Osteoblast (primary cell): ENCODE data around the gene EXOC3. TPM values are rescaled to one million over a fixed set of nuclear protein-coding genes. Genes with fewer than 3 reads are reported as not detected.
A peak's percentile ranks its signal among the peaks of the same experiment; 100 is the strongest.

Source experiments
- DNase-seq: peaks from one replicate; pipeline ENCODE4 v3.0.0; 2011; ENCODE audit warnings: low spot score, mixed read lengths; ENCODE audit not compliant: insufficient read length; ENCODE audit errors: missing footprints
- H2AFZ ChIP-seq: 2 replicates; pipeline ENCODE4 v1.6.0; 2011; ENCODE audit warnings: mild to moderate bottlenecking, low read length
- H3K27ac ChIP-seq: 2 replicates; pipeline ENCODE4 v1.5.1; 2011; ENCODE audit warnings: mild to moderate bottlenecking, low read depth, low read length, moderate library complexity
- H3K27me3 ChIP-seq: 2 replicates; pipeline ENCODE4 v1.6.0; 2012; ENCODE audit warnings: mild to moderate bottlenecking, control low read depth, inconsistent platforms, low read length, moderate library complexity; ENCODE audit not compliant: insufficient read depth
- H3K36me3 ChIP-seq: 2 replicates; pipeline ENCODE4 v1.5.1; 2011; ENCODE audit warnings: mild to moderate bottlenecking, low read length, control low read depth, moderate library complexity; ENCODE audit not compliant: insufficient read depth
- H3K4me1 ChIP-seq: 2 replicates; pipeline ENCODE4 v1.5.1; 2011; ENCODE audit warnings: mild to moderate bottlenecking, low read length, control low read depth, moderate library complexity; ENCODE audit not compliant: insufficient read depth
- H3K4me2 ChIP-seq: 2 replicates; pipeline ENCODE4 v1.6.0; 2011; ENCODE audit warnings: mild to moderate bottlenecking, low read length; ENCODE audit not compliant: insufficient read depth
- H3K4me3 ChIP-seq: fragments of 200-600 bp; sonication (generic); 3 replicates; pipeline ENCODE4 v1.5.1; 2012; ENCODE audit warnings: mild to moderate bottlenecking, low read length, inconsistent platforms; ENCODE audit not compliant: insufficient read depth
- H3K79me2 ChIP-seq: 2 replicates; pipeline ENCODE4 v1.6.0; 2012; ENCODE audit warnings: mild to moderate bottlenecking, low read length, control low read depth, inconsistent platforms; ENCODE audit not compliant: insufficient read depth
- H3K9me3 ChIP-seq: 2 replicates; pipeline ENCODE4 v1.5.1; 2011; ENCODE audit warnings: low read depth, low read length, control low read depth
- H4K20me1 ChIP-seq: 2 replicates; pipeline ENCODE4 v1.6.0; 2012; ENCODE audit warnings: mild to moderate bottlenecking, low read length, control low read depth; ENCODE audit not compliant: insufficient read depth
- CTCF ChIP-seq: IDR thresholded peaks from 2 replicates; pipeline ENCODE4 v1.5.1; 2011; ENCODE audit warnings: mild to moderate bottlenecking, low read depth, low read length, moderate library complexity; ENCODE audit errors: extremely low read depth
- total RNA-seq: library from RNA; depleted of rRNA; stranded (reverse); fragments of >200 nt; gene quantifications from 2 replicates; pipeline ENCODE4 v1.2.3, GENCODE V29; 2012

The EXOC3 gene
- total RNA-seq, 1 donor, result 49.2 TPM

- peaks cover 68% of the 10 kb centered on the region for H3K36me3 ChIP-seq
Observed at GRCh38 chr5:448061-448765, 5.2 kb downstream of the EXOC3 start.

GRCh38 chr5:448766-449090, 5.8 kb downstream of the EXOC3 start:
- peaks cover 5% of the 10 kb centered on the region for H3K4me1 ChIP-seq
- no peak overlapping the region for H3K4me3 ChIP-seq
- peaks cover 73% of the 10 kb centered on the region for H3K36me3 ChIP-seq
- peaks cover 65% of the 10 kb centered on the region for H3K79me2 ChIP-seq
- H2AFZ ChIP-seq, result no peak overlapping the region
- H3K4me2 ChIP-seq, result no peak overlapping the region
- H3K27ac ChIP-seq, result no peak overlapping the region
- no peaks in the 10 kb centered on the region for H3K27me3 ChIP-seq
- DNase-seq, result no peak
- H4K20me1 ChIP-seq, result peaks cover 42% of the 10 kb centered on the region
- no peaks in the 10 kb centered on the region for H3K9me3 ChIP-seq
- TF ChIP-seq CTCF, result no peak

More at GRCh38 chr5:448061-448765, 5.2 kb downstream of the EXOC3 start:
- no peak for TF ChIP-seq CTCF
- Histone ChIP-seq H3K4me2 (no peak overlapping the region), H3K27ac (no peak overlapping the region), H3K4me1 (peaks cover 8% of the 10 kb centered on the region), H2AFZ (no peak overlapping the region), H3K27me3 (no peaks in the 10 kb centered on the region), H4K20me1 (peaks cover 44% of the 10 kb centered on the region), H3K79me2 (peaks cover 65% of the 10 kb centered on the region), H3K9me3 (no peaks in the 10 kb centered on the region), H3K4me3 (no peak overlapping the region)
- peak; percentile 57 for DNase-seq

GRCh38 chr5:449151-449550, 6.2 kb downstream of the EXOC3 start:
- no peak overlapping the region for H3K4me3 ChIP-seq
- H3K36me3 ChIP-seq, result peaks cover 77% of the 10 kb centered on the region
- TF ChIP-seq CTCF, result no peak
- H3K79me2 ChIP-seq, result peaks cover 65% of the 10 kb centered on the region
- peaks cover under 1% of the 10 kb centered on the region for H3K4me1 ChIP-seq
- H2AFZ ChIP-seq, result no peak overlapping the region
- H4K20me1 ChIP-seq, result peaks cover 39% of the 10 kb centered on the region
- no peak for DNase-seq
- H3K4me2 ChIP-seq, result no peak overlapping the region
- no peaks in the 10 kb centered on the region for H3K9me3 ChIP-seq
- H3K27me3 ChIP-seq, result no peaks in the 10 kb centered on the region
- H3K27ac ChIP-seq, result no peak overlapping the region

- Histone ChIP-seq H3K36me3 (peaks cover 90% of the 10 kb centered on the region), H2AFZ (no peak overlapping the region), H4K20me1 (peaks cover 45% of the 10 kb centered on the region), H3K27me3 (no peaks in the 10 kb centered on the region), H3K9me3 (no peaks in the 10 kb centered on the region), H3K27ac (no peak overlapping the region), H3K4me1 (no peaks in the 10 kb centered on the region), H3K4me2 (no peak overlapping the region), H3K4me3 (no peak overlapping the region), H3K79me2 (peaks cover 75% of the 10 kb centered on the region)
- no peak for TF ChIP-seq CTCF
- DNase-seq, result peak; percentile 78
Observed at GRCh38 chr5:451587-452458, 8.8 kb downstream of the EXOC3 start.
